ENCODE measurements around the gene CCT7.
A peak's percentile ranks its signal among the peaks of the same experiment; 100 is the strongest.

The CCT7 gene

GRCh38 chr2:73292906-73293533 lies 58.9 kb downstream of the CCT7 start:
- TF ChIP-seq CTCF (IDR thresholded peaks at IDR 0.05): no peak
- no peak overlapping the region for H3K27ac ChIP-seq
- peak overlapping the region; percentile 37 for H3K4me3 ChIP-seq (ENCODE audit: low read depth, low read length)
- H3K9ac ChIP-seq: no peak overlapping the region
- H3K4me1 ChIP-seq: no peaks in the 10 kb centered on the region
- H3K79me2 ChIP-seq: no peaks in the 10 kb centered on the region
- H2AFZ ChIP-seq: peak overlapping the region; percentile 77
- peaks cover 19% of the 10 kb centered on the region for H3K27me3 ChIP-seq (ENCODE audit: control insufficient read depth, insufficient read depth, low read length)
- H3K4me2 ChIP-seq (ENCODE audit: low read length): peak overlapping the region; percentile 70
- no peaks in the 10 kb centered on the region for H3K36me3 ChIP-seq (ENCODE audit: control insufficient read depth, insufficient read depth, low read length)
- no peaks in the 10 kb centered on the region for H3K9me3 ChIP-seq (ENCODE audit: control insufficient read depth, low read length)

- Histone ChIP-seq H3K36me3 (ENCODE audit: control insufficient read depth, insufficient read depth, low read length) (no peaks in the 10 kb centered on the region), H3K9ac (no peak within 1 kb of the TSS), H3K27me3 (ENCODE audit: control insufficient read depth, insufficient read depth, low read length) (peaks cover 19% of the 10 kb centered on the region), H2AFZ (peak within 1 kb of the TSS; percentile 77), H3K4me3 (ENCODE audit: low read depth, low read length) (peak within 1 kb of the TSS; percentile 37), H3K79me2 (no peaks in the 10 kb centered on the region), H3K4me1 (no peaks in the 10 kb centered on the region), H3K4me2 (ENCODE audit: low read length) (peak within 1 kb of the TSS; percentile 70), H3K27ac (no peak within 1 kb of the TSS), H3K9me3 (ENCODE audit: control insufficient read depth, low read length) (no peaks in the 10 kb centered on the region)
- TF ChIP-seq CTCF (IDR thresholded peaks at IDR 0.05): no peak
Observed at GRCh38 chr2:73293534-73294171, 59.5 kb downstream of the CCT7 start, which contains the start of gene EGR4. EGR4 (minus strand) TSS chr2:73293548; CDS start chr2:73293317, 231 bp downstream.

GRCh38 chr2:73294239-73294638 lies 60.1 kb downstream of the CCT7 start:
- no peak for TF ChIP-seq CTCF (IDR thresholded peaks at IDR 0.05)
- Histone ChIP-seq H2AFZ (no peak overlapping the region), H3K79me2 (no peaks in the 10 kb centered on the region), H3K27me3 (ENCODE audit: control insufficient read depth, insufficient read depth, low read length) (peaks cover 19% of the 10 kb centered on the region), H3K27ac (no peak overlapping the region), H3K4me1 (no peaks in the 10 kb centered on the region), H3K9ac (no peak overlapping the region), H3K36me3 (ENCODE audit: control insufficient read depth, insufficient read depth, low read length) (no peaks in the 10 kb centered on the region), H3K4me3 (ENCODE audit: low read depth, low read length) (no peak overlapping the region), H3K4me2 (ENCODE audit: low read length) (no peak overlapping the region), H3K9me3 (ENCODE audit: control insufficient read depth, low read length) (no peaks in the 10 kb centered on the region)

- H3K9ac ChIP-seq: no peak overlapping the region
- no peaks in the 10 kb centered on the region for H3K36me3 ChIP-seq (ENCODE audit: control insufficient read depth, insufficient read depth, low read length)
- H3K79me2 ChIP-seq: no peaks in the 10 kb centered on the region
- no peaks in the 10 kb centered on the region for H3K9me3 ChIP-seq (ENCODE audit: control insufficient read depth, low read length)
- H3K4me2 ChIP-seq (ENCODE audit: low read length): no peak overlapping the region
- H2AFZ ChIP-seq: no peak overlapping the region
- no peak for TF ChIP-seq CTCF (IDR thresholded peaks at IDR 0.05)
- H3K27ac ChIP-seq: no peak overlapping the region
- H3K27me3 ChIP-seq (ENCODE audit: control insufficient read depth, insufficient read depth, low read length): peaks cover 19% of the 10 kb centered on the region
- no peak overlapping the region for H3K4me3 ChIP-seq (ENCODE audit: low read depth, low read length)
- no peaks in the 10 kb centered on the region for H3K4me1 ChIP-seq
Observed at GRCh38 chr2:73295751-73296400, 61.8 kb downstream of the CCT7 start.

Measured in parathyroid adenoma (tissue), 2 donors.